Fibroblast of pulmonary artery (primary cell): ENCODE results near the gene CNR1.

Experiments
- DNase-seq: peaks from one replicate; pipeline ENCODE4 v3.0.0-alpha.2; 2010; ENCODE audit warnings: low read depth
- H3K4me3 ChIP-seq: replicated peaks from 2 replicates; pipeline ENCODE4 v1.5.1; 2011; ENCODE audit warnings: low read depth, mild to moderate bottlenecking, control low read depth, low read length, moderate library complexity
- CTCF ChIP-seq: IDR thresholded peaks from 2 replicates; pipeline ENCODE4 v1.5.1; 2011; ENCODE audit warnings: mild to moderate bottlenecking, control low read depth, low read length, inconsistent platforms; ENCODE audit errors: missing control alignments

Gene CNR1

GRCh38 chr6:88166493-88167351 lies 575 bp upstream of the CNR1 start:
- DNase-seq: no peak
- peak overlapping the region; percentile 52 for H3K4me3 ChIP-seq
- no peak for TF ChIP-seq CTCF

- TF ChIP-seq CTCF: no peak
- H3K4me3 ChIP-seq: peak overlapping the region; percentile 52
- no peak for DNase-seq
Observed at GRCh38 chr6:88165087-88165843, 882 bp downstream of the CNR1 start.

- DNase-seq: no peak
- no peak overlapping the region for H3K4me3 ChIP-seq
- no peak for TF ChIP-seq CTCF
Observed at GRCh38 chr6:88164061-88164460, 2.1 kb downstream of the CNR1 start.

- no peak for TF ChIP-seq CTCF
- DNase-seq: no peak
- H3K4me3 ChIP-seq: no peak overlapping the region
Observed at GRCh38 chr6:88163616-88164015, 2.5 kb downstream of the CNR1 start.

- H3K4me3 ChIP-seq: no peak overlapping the region
- TF ChIP-seq CTCF: no peak
- DNase-seq: no peak
Observed at GRCh38 chr6:88161940-88162339, 4.2 kb downstream of the CNR1 start.

- DNase-seq: no peak
- TF ChIP-seq CTCF: no peak
Observed at GRCh38 chr6:88157106-88157505, 9.0 kb downstream of the CNR1 start.

More at GRCh38 chr6:88157106-88157505, 9.0 kb downstream of the CNR1 start:
- no peak overlapping the region for H3K4me3 ChIP-seq
